Hepatic stellate cell (primary cell): ENCODE results near the gene RPH3AL.

Source experiments
- DNase-seq: peaks from one replicate; pipeline ENCODE4 v3.0.0; 2011; ENCODE audit warnings: low spot score

Gene RPH3AL

GRCh38 chr17:352421-353212 is at the start of gene RPH3AL:
RPH3AL (minus strand) TSS chr17:352807; CDS start chr17:327543, 25,264 bp downstream.
- peak; percentile 74 for DNase-seq

DNA sequence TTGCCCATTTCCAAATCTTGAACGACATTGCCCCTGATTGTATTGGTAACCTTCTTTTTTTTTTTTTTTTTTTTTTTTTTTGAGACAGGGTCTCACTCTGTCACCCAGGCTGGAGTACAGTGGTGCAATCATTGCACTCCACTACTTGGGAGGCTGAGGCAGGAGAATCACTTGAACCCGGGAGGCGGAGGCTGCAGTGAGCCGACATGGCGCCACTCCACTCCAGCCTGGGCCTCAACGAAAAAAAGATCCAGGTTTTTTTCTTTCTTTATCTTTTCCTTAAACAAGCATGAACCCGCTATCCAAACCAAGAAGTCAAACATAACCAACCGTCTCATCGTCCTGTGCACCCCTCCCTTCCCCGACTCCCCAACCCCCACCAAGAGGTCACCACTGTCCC is 47.6 kb upstream of the RPH3AL start:
- no peak for DNase-seq

DNA sequence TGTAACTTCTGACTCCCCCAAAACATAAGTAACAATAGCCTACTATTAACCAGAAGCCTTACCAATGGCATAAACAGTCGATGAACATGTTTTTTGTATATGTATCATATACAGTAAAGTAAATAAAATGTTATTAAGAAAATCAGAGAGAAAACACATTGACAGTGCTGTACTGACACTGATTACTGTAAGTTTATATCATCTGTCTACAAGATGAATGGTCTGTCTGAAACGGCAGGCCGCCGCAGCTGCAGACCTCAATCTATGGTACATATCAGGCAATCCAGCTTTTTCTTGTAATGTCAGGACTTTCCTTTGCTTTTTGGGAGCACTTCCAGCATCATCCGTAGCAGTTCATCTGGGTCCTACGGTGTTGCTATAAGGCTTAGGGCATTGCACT is 44.2 kb upstream of the RPH3AL start:
- DNase-seq = no peak

DNA sequence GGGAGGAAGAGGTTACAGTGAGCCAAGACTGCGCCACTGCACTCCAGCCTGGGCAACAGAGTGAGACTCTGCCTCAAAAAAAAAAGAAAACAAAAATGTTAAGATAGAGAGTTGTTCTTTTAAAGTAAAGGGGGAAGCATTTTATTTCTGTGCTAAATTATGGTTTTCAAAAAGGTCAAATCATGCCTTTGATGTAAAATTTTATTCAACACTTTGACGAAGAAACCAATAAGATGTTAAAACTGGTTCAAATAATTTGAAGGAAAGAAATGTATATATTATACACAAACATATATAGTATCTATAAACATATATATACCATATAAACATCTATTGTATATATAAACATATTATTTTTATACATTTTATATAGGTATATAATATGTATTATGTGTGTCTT is 43.4 kb upstream of the RPH3AL start:
- no peak for DNase-seq

DNA sequence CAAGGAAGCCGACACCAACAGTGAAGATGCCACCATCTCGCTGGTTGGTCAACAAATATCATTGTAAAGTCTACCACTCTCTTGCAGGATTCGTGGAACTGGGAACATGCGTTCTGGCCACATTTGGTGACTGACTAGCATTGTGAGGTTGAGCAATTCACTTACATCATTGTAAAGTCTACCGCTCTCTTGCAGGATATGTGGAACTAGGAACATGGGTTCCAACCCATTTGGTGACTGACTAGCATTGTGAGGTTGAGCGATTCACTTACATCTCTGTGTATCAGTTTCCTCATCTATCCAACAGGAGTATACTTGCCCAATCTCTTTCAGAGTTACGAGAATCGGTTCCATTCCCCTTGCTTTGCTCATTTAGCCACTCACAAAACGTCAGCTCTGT is 42.6 kb upstream of the RPH3AL start:
- DNase-seq = no peak

- DNase-seq = no peak
These were observed 42.1 kb upstream of the RPH3AL start for GRCh38 chr17:394718-395095.

DNA sequence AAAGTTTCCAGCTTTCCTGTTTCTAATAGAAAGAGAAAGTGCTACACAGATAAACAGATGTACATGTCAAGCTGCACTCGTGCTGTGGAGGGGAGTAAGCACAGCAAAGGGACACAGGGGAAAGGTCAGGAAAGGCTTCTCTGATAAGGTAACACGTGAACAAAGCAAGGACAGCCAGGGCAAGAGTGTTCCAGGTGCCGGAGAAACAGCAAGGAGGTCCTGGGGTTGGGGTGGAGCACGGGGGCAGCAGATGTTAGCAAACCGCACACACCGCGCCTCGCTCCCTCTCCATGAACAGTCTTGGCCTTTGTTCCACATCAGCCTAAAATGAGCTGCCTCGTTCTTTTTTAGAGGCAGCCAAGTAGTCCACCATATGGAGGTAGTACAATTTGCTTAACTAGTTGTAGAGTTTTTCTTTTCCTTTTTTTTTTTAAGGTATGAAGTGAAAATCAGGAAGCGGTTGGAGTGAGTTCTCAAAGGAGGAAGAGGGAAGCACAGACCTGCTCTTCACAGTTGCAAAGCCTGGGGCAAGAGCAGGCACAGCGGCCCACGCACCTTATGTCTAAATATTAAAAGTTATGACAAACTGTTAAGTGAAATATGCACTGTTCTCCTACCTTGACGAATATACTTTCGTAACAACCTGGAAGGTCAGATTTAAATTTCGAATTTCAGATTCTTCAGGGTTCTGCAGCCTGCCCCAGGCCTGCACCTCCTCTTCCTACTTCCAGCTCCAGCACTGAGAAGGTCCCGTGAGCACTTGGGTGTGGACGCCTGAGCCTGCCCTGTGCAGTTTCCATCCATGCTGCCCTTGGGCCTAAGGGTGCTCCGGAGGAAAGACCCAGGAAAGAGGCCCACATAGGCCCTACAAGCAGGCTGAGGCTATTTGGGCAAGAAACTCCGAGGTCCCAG is 41.5 kb upstream of the RPH3AL start:
- no peak for DNase-seq

DNA sequence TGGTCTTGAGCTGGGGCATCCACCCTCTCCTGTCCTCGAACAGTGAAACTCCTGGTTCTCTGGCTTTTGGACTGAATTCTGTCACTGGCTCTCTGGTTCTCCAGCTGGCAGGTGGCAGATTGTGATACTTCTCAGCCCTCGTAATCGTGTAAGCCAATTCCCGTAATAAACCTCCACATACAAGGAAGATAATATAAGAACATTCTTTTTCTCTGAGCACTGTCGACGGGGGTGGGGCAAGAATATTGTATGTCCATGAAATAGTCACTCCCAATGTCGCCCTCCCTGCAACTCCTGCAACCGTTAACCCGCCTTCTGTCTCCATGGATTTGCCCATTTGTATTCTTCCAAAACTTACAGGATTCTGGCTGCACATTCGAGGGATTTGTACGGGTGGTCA is 39.2 kb upstream of the RPH3AL start:
- no peak for DNase-seq

- DNase-seq = no peak
These were observed 37.4 kb upstream of the RPH3AL start for GRCh38 chr17:390025-390424.

DNA sequence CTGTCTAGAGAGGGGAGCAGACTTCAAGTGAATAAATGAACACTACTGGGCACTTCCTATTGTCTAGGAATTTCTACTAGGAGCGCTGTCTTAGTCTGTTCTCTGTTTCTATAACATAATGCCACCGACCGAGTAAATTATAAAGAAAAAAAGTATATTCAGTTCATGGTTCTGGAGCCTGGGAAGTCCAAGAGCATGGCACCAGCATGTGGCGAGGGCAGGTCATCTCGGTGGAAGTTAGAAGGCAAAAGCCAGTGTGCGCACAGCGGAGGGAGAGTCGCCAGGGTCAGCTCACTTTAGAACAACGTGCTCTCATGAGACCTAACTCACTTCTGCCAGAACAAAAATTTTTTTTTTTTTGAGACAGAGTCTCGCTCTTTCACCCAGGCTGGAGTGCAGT is 35.5 kb upstream of the RPH3AL start:
- no peak for DNase-seq

DNA sequence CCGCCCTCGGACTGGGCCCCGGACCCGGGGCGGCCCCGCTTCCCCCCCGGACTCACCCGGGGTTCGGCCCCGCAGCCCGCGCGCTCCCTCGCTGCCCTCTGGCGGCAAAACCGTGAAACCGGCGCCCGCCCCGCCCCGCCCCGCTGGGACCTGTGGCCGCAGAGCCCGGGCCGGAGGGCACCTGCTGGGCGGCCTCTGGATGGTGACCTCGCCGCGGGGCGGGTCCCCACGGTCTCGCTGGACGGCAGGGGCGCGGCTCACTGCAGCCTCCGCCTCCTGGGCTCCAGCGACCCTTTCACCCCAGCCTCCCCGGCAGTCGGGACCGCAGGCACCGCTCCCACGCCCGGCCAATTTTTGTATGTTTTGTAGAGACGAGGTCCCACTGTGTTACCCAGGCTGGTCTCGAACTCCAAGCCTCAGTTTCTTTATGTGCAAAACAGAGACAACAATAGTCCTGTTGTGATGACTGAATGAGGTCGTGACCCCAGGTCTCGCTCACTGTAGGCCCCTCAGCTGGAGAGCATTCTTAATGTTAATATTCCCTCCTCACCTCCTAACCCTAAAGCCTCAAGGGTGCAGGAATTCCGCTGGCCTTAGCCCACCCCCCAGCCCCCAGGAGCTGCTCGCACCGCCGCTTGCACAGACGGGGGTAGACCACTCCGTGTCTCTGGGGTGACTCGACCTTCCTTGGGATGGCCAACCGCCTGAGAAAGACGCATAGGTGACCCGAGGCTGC is 33.7 kb upstream of the RPH3AL start:
- peak; percentile 87 for DNase-seq

- no peak for DNase-seq
These were observed 33.2 kb upstream of the RPH3AL start for GRCh38 chr17:385836-386140.

DNA sequence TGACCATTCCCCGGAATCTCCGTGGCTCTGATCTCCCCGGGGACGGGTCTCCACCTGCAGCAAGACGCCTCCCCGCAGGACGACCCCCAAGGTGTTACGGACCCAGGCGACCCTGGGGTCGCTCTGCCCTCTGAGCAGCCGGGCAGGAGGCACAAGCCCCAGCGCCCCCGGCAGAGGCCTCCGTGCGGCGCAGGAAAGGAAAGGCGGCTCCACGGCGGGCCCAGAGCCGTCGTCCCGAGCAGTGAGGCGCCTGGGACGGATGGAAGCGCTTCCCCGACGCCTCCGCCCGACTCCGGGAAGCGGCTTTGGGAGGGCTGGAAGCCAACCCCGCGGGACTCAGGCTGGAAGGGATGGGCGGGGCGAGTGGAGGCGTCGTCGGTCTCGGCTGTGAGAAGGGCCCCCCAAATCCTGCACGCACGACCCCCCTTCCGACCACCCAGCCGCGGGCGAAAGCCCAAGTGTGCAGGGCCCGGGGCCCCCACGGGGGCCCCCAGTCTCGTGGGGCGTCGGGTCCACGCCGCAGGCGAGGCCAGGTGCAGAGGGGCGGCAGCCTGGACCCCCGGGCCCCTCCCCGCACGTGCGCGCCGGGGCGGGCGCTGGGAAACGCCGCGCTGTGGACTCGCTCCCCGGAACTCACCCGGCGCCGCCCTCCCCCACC is 32.7 kb upstream of the RPH3AL start:
- no peak for DNase-seq

- no peak for DNase-seq
These were observed 32.1 kb upstream of the RPH3AL start for GRCh38 chr17:384622-385177.

DNA sequence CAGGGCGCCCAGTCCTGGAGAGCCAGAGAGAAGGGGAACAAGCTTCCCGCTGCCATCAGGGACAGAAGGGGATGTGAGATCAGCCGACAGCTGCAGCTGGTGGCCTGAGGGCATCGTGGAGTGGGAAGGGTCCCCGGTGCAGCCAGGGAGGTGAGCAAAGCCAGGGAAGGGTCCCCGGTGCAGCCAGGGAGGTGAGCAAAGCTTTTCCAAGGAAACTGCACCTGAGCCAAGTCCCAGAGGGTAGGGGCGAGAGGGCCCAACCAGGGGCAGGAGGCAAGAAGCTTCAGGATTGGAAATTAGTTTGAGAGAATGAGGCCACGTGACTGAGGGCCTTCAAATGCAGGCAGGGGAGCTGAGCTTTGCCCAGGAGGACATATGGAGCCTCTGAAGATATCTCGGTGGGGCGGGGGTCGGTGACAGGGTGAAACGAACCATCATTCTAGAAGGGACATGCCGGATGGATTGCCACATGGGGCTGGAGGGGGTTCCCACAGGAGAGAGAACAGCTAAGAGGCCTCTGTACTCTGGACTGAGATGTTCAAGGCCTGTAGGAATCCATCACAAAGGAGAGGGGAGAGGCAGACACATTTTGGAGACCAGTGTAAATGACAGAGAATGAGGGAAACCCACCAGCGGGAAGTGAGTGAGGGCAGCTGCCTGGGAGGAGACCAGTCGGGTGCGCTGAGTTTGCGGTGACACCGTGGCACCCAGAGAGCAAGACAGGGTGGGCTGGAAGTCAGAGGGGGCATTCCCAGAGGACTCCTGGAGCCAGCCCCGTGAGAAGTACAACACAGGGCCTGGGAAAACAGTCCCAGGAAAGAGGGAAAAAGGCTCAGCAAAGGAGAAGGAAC is 31.4 kb upstream of the RPH3AL start:
- no peak for DNase-seq

DNA sequence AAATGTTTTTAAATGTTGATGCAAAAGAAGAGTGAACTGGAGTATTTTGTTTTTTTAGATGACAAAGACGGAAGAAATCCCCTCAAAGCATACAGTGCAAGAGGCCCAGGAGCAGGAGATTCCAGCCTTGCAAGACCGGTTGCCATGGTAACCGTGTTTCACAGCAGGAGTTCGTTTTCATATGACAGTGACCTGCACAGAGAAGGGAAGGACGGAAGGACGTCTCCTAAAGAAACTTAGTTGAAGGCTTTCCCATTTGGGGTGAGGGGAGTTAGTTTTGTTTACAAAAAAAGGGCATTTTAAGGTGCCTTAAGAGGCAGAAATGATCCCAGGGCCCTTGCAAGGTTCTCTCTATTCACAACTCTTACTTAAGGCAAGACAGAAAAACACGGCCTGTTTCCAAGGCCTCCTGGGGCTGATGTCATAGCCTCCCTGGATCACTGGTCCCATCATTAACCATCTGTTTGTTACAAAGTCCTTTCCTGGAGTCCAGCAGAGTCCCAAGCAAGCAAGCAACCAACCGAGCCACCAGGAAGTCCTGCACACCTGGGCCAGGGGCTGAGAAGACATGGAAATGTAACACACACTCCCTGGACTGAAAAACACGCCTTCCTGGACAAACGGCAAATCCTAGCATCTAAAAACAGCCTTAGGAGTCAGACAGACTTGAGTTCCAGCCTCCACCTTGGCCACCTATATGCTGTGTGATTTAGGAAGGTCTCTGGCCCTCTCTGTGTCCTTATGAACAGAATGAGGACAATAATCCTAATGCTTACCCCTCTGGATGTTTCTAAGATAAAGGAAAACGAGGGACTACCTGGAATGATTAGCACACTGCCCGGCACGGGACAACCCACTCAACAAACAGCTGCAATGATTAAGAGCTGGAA is 30.3 kb upstream of the RPH3AL start:
- peak; percentile 83 for DNase-seq

DNA sequence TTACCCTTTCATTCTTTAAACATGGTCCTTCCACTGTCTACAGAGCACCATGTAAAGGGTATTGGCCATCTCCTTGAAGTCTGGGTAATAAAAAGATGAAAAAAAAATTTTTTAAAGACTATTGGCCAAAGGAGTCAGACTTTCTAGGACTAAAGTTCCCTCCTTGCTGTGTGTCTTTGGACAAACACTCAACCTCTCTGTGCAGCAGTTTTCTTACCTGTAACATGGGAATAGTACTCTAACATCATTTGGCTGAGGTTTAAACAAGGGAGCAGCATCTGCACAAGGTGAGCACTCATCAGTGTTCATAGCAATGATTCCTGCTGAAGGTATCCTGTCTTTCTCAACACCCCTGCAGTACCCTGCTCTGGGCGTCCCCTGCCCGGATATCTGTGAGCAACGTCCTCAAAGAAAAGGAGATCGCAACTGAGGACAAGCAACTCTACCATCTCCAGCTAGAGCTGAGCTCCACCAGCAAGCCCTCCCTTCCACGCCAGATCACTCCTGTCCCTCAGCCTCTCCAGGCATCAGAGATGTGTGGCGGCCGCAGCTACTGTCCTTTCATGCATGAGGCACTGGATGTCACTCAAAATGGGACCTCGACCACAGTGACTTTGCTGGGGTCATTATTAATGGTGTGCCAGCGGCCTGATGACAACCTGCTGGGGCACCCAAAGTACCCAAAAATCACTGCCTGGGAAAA is 29.5 kb upstream of the RPH3AL start:
- DNase-seq = no peak

DNA sequence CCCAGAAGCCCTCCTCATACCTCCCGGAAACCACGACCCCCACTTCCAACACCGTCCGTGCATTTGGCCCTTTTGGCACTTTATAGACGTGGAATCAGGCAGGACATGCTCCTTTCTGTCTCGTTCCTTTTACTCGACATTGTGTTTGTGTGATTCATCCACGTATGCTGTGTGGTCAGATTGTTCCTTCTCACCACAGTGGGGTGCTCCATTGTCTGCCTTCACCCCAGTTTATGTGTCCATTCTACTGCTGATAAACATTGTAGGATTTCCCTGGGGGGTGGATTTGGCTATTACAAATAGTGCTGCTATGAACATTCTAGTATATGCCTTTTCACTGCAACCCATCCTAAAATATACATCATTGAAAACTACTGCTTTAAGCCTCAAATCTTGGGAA is 28.9 kb upstream of the RPH3AL start:
- DNase-seq = no peak
